Transverse colon (tissue), 3 donors: ENCODE measurements around the gene AKR1E2.

Experiments used
- POLR2A ChIP-seq: fragments of 450-650 bp; IDR thresholded peaks from one replicate; pipeline ENCODE4 v1.6.1; 2016; ENCODE audit warnings: antibody characterized with exemption, mild to moderate bottlenecking, moderate library complexity
- POLR2AphosphoS5 ChIP-seq, 3 donors: sonication (generic); formaldehyde crosslinking; IDR thresholded peaks; one replicate each; pipeline ENCODE4 v1.6.1; 2016; ENCODE audit warnings: antibody characterized with exemption in 3 of 3

- TF ChIP-seq POLR2AphosphoS5 (IDR thresholded peaks at IDR 0.05) (no peak), POLR2A (no peak)
Observed at GRCh38 chr10:4837551-4837950, 11.5 kb downstream of the AKR1E2 start.
